C1 segment of cervical spinal cord (tissue), 14 donors: Measurements from ENCODE around the gene SLC30A7.
"Not testable (repeated sequence)": the region's sequence is repeated elsewhere in the genome, so short reads cannot be mapped to it uniquely, and the experiment has no call there.

ENCODE experiments used
- DNase-seq, 14 donors: peaks; one replicate each; lab custom pipeline; 2025; lab: John Stamatoyannopoulos, UW

The SLC30A7 gene

GRCh38 chr1:100936194-100936967 lies 40.5 kb downstream of the SLC30A7 start:
- no peak for DNase-seq

- DNase-seq, result no peak
Observed at GRCh38 chr1:100941098-100941527, 45.2 kb downstream of the SLC30A7 start.

- no peak for DNase-seq
Observed at GRCh38 chr1:100941580-100942216, 45.8 kb downstream of the SLC30A7 start.

- DNase-seq, result no peak
Observed at GRCh38 chr1:100942304-100943046, 46.6 kb downstream of the SLC30A7 start.

- no peak for DNase-seq
Observed at GRCh38 chr1:100943533-100943932, 47.6 kb downstream of the SLC30A7 start.

- not testable (repeated sequence) for DNase-seq
Observed at GRCh38 chr1:100946064-100946463, 50.2 kb downstream of the SLC30A7 start.

GRCh38 chr1:100947816-100948215 lies 51.9 kb downstream of the SLC30A7 start:
- DNase-seq, result not testable (repeated sequence)

GRCh38 chr1:100948721-100949405 lies 53.0 kb downstream of the SLC30A7 start:
- DNase-seq, result not testable (repeated sequence)

GRCh38 chr1:100949515-100950158 lies 53.7 kb downstream of the SLC30A7 start:
- not testable (repeated sequence) for DNase-seq

GRCh38 chr1:100950337-100950736 lies 54.4 kb downstream of the SLC30A7 start:
- no peak for DNase-seq

- no peak for DNase-seq
Observed at GRCh38 chr1:100950781-100951180, 54.9 kb downstream of the SLC30A7 start.

GRCh38 chr1:100952104-100952745 lies 56.3 kb downstream of the SLC30A7 start:
- no peak for DNase-seq

- DNase-seq, result not testable (repeated sequence)
Observed at GRCh38 chr1:100952970-100953369, 57.1 kb downstream of the SLC30A7 start.

- no peak for DNase-seq
Observed at GRCh38 chr1:100953960-100954730, 58.3 kb downstream of the SLC30A7 start.

GRCh38 chr1:100955322-100955721 lies 59.4 kb downstream of the SLC30A7 start:
- DNase-seq, result no peak

- no peak for DNase-seq
Observed at GRCh38 chr1:100959502-100960060, 63.7 kb downstream of the SLC30A7 start.

- DNase-seq, result no peak
Observed at GRCh38 chr1:100960098-100960497, 64.2 kb downstream of the SLC30A7 start.

GRCh38 chr1:100968621-100969020 lies 72.7 kb downstream of the SLC30A7 start:
- no peak for DNase-seq

GRCh38 chr1:100969327-100969726 lies 73.4 kb downstream of the SLC30A7 start:
- DNase-seq, result no peak

- no peak for DNase-seq
Observed at GRCh38 chr1:100971021-100971420, 75.1 kb downstream of the SLC30A7 start.
